Activated naive CD8-positive, alpha-beta T cell treated with anti-CD3 and anti-CD28 coated beads for 36 hours (primary cell): Measurements from ENCODE around the gene NT5M. TPM values are rescaled to one million over a fixed set of nuclear protein-coding genes. Genes with fewer than 3 reads are reported as not detected.

ENCODE experiments used
- DNase-seq: peaks from one replicate; pipeline ENCODE4 v3.0.0; 2021
- H3K27ac Mint-ChIP-seq: one replicate; pipeline ENCODE4 v1.8.0; 2022; ENCODE audit warnings: mild to moderate bottlenecking, moderate library complexity, mixed read lengths
- H3K27me3 Mint-ChIP-seq: one replicate; pipeline ENCODE4 v1.8.0; 2022; ENCODE audit warnings: mild to moderate bottlenecking, mixed read lengths
- H3K36me3 Mint-ChIP-seq: one replicate; pipeline ENCODE4 v1.8.0; 2021; ENCODE audit warnings: mild to moderate bottlenecking, mixed read lengths
- H3K4me1 Mint-ChIP-seq: one replicate; pipeline ENCODE4 v1.8.0; 2021; ENCODE audit warnings: mixed read lengths
- H3K4me3 Mint-ChIP-seq: one replicate; pipeline ENCODE4 v1.8.0; 2022; ENCODE audit warnings: mild to moderate bottlenecking, moderate library complexity, mixed read lengths
- H3K9me3 Mint-ChIP-seq: one replicate; pipeline ENCODE4 v1.8.0; 2022; ENCODE audit warnings: mixed read lengths
- total RNA-seq, 2 experiments: library from RNA; stranded (reverse); gene quantifications; one replicate each; pipeline ENCODE4 v1.2.3, GENCODE V29; 2021

Gene NT5M
- total RNA-seq, 2 experiments from 2014 or later, result 6.1 to 6.5 TPM

DNA sequence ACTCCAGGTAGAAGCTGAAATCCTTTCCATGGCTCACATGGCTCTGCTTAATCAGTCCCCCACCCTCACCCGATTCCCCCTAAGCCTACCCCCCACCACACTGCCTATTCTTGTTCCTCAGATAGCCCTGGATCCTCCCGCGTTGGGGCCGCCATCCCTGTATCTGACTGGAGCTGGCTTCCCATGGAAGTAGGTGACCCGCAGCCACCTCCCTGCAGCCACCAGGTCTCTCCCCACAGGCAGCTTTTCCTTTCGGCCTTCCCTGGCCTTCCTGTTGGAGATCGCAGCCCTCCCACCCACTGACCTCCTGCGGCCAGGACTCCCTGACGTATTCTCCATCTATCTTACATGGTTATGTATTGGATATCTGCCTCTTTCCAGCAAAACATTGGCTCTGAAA is 91.3 kb downstream of the NT5M start:
- peaks cover 31% of the 10 kb centered on the region for H3K4me1 Mint-ChIP-seq
- peaks cover 4% of the 10 kb centered on the region for H3K27me3 Mint-ChIP-seq
- peaks cover 3% of the 10 kb centered on the region for H3K9me3 Mint-ChIP-seq
- H3K36me3 Mint-ChIP-seq, result no peaks in the 10 kb centered on the region
- no peak overlapping the region for H3K4me3 Mint-ChIP-seq
- H3K27ac Mint-ChIP-seq, result no peak overlapping the region
- no peak for DNase-seq

DNA sequence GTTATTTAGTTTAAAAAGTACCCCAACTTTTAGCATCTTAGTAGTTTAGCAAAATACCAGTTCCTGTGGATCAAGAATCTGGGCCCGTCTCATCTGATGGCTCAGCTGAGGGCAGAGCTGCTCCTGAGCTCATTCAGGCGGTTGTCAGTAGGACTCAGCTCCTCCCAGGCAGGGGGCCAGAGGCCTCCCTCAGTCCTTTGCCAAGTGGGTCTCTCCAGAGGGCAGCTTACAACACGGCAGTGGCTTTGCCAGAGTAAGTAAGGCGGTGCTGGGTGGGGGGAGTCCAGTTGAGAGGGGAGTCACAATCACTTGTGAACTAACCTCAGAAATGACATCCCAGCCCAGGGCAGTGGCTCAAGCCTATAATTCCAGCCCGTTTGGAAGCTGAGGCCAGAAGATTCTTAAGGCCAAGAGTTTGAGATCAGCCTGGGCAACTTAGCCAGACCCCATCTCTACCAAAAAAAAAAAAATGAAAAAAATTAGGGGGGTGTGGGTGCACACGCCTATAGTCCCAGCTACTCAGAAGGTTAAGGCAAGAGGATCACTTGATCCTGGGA is 92.2 kb downstream of the NT5M start:
- Mint-ChIP-seq H3K9me3 (peaks cover 3% of the 10 kb centered on the region), H3K4me1 (peaks cover 29% of the 10 kb centered on the region), H3K27me3 (peaks cover 4% of the 10 kb centered on the region), H3K27ac (no peak overlapping the region), H3K4me3 (no peak overlapping the region), H3K36me3 (no peaks in the 10 kb centered on the region)
- DNase-seq, result no peak

DNA sequence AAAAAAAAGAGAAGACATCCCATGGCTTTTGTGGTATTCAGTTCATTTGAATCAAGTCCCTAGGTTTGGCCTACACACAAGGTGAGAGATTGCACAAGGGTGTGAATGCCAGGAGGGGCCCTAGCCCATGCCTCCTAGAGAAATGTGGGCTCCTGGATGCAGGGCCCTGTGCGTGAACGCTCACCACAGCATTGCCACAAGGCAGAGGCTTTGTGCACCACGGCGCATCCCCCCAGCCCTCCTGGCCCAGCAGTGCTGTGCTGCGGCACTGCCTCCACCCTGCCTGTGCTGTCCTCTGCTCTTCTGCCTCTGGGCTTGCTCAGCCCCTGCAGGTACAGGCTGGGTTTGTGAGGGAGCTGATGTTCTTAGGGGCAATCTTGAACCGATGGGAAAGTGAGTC is 92.7 kb downstream of the NT5M start:
- Mint-ChIP-seq H3K27me3 (peaks cover 4% of the 10 kb centered on the region), H3K9me3 (peaks cover 3% of the 10 kb centered on the region), H3K27ac (no peak overlapping the region), H3K36me3 (no peaks in the 10 kb centered on the region), H3K4me1 (peaks cover 28% of the 10 kb centered on the region), H3K4me3 (no peak overlapping the region)
- no peak for DNase-seq

Other genes starting within 250 kb of the NT5M start
- gene PLD6, start 97.0 kb upstream of the NT5M start, total RNA-seq, result 10 to 100 TPM; 19.4 to 19.5 TPM
- gene FLCN, start 66.2 kb upstream of the NT5M start, total RNA-seq, result 10 to 100 TPM; 21.3 to 22.7 TPM
- gene COPS3, start 22.1 kb upstream of the NT5M start, total RNA-seq, result 100 to 1,000 TPM; 133 to 141 TPM
- gene MED9, start 173.6 kb downstream of the NT5M start, total RNA-seq, result 10 to 100 TPM; 13.8 to 15.0 TPM
- gene RASD1, start 193.0 kb downstream of the NT5M start, total RNA-seq, result under 1 TPM; 0.31 to 0.48 TPM